Natural killer cell (primary cell): ENCODE results near the gene TSPAN18. TPM values are rescaled to one million over a fixed set of nuclear protein-coding genes. Genes with fewer than 3 reads are reported as not detected.

Experiments used
- ATAC-seq, 3 donors: fragments of 150-1000 bp in 2 of 3; fragments of 200-7000 bp in 1 of 3; cut with Tn5 transposase; 1 replicate in 1 of 3; 2 replicates in 2 of 3; pipeline ENCODE4 v1.10.0; 2021; ENCODE audit warnings: mild to moderate bottlenecking in 2 of 3, moderate library complexity in 2 of 3
- DNase-seq, 2 donors: peaks; one replicate each; pipeline versions ENCODE4 v3.0.0 to v3.0.0-alpha.2; 2013 to 2021; ENCODE audit warnings: mixed read lengths in 1 of 2
- H3K27ac ChIP-seq: one replicate; pipeline ENCODE4 v1.5.1; 2013; ENCODE audit warnings: mild to moderate bottlenecking, low read length
- H3K27me3 ChIP-seq: one replicate; pipeline ENCODE4 v1.6.1; 2013; ENCODE audit warnings: low read length; ENCODE audit not compliant: control insufficient read depth, insufficient read depth
- H3K36me3 ChIP-seq: one replicate; pipeline ENCODE4 v1.6.1; 2013; ENCODE audit warnings: low read length; ENCODE audit not compliant: control insufficient read depth, insufficient read depth
- H3K4me1 ChIP-seq: one replicate; pipeline ENCODE4 v1.6.1; 2013; ENCODE audit warnings: low read length; ENCODE audit not compliant: control insufficient read depth, insufficient read depth
- H3K4me3 ChIP-seq: one replicate; pipeline ENCODE4 v1.5.1; 2013; ENCODE audit warnings: low read length
- H3K9me3 ChIP-seq: one replicate; pipeline ENCODE4 v1.6.1; 2013; ENCODE audit warnings: low read length; ENCODE audit not compliant: control insufficient read depth, insufficient read depth
- H3K27ac Mint-ChIP-seq, 2 donors: one replicate each; pipeline ENCODE4 v1.8.0; 2022; ENCODE audit warnings: mild to moderate bottlenecking in 2 of 2, mixed read lengths in 2 of 2, moderate library complexity in 1 of 2
- H3K27me3 Mint-ChIP-seq, 2 donors: one replicate each; pipeline ENCODE4 v1.8.0; 2022; ENCODE audit warnings: low read depth in 2 of 2, mixed read lengths in 2 of 2
- H3K36me3 Mint-ChIP-seq: one replicate; pipeline ENCODE4 v1.8.0; 2022; ENCODE audit warnings: mixed read lengths
- H3K4me1 Mint-ChIP-seq, 2 donors: one replicate each; pipeline ENCODE4 v1.8.0; 2022; ENCODE audit warnings: mixed read lengths in 2 of 2
- H3K4me3 Mint-ChIP-seq: one replicate; pipeline ENCODE4 v1.8.0; 2022; ENCODE audit warnings: mild to moderate bottlenecking, moderate library complexity, mixed read lengths
- H3K9me3 Mint-ChIP-seq, 2 donors: one replicate each; pipeline ENCODE4 v1.8.0; 2022; ENCODE audit warnings: mixed read lengths in 2 of 2
- WGBS: methylation state at CpG from one replicate; pipeline ENCODE4 v1.1.7; 2013; ENCODE audit warnings: missing lambda C conversion rate; ENCODE audit not compliant: insufficient coverage; 5-methylcytosine and 5-hydroxymethylcytosine counted together
- intact Hi-C: fragments of 100-400 bp; cut with micrococcal nuclease; formaldehyde crosslinking; loops from one replicate; pipeline ENCODE4 v1.14.2; 2022
- total RNA-seq, 4 donors: library from RNA; stranded (reverse); fragments of 120-200 nt in 1 of 4; gene quantifications; one replicate each; pipeline versions ENCODE4 v1.2.3 to v1.2.4, GENCODE V29; 2013 to 2022
- TF ChIP-seq, protein P1 (sequence below): fragments of 200-600 bp; IDR thresholded peaks from one replicate; pipeline ENCODE4 v1.8.0; 2022; ENCODE audit warnings: antibody characterized with exemption

TSPAN18 gene
- total RNA-seq, 3 donors from 2014 or later (not counting 1 experiment from before 2014, with no cell fraction given): 1.9 to 2.4 (median 2.3) TPM

GRCh38 chr11:44967930-44968496, 241.3 kb downstream of the TSPAN18 start:
- H3K36me3 Mint-ChIP-seq: no peaks in the 10 kb centered on the region
- TF ChIP-seq, protein P1, sequence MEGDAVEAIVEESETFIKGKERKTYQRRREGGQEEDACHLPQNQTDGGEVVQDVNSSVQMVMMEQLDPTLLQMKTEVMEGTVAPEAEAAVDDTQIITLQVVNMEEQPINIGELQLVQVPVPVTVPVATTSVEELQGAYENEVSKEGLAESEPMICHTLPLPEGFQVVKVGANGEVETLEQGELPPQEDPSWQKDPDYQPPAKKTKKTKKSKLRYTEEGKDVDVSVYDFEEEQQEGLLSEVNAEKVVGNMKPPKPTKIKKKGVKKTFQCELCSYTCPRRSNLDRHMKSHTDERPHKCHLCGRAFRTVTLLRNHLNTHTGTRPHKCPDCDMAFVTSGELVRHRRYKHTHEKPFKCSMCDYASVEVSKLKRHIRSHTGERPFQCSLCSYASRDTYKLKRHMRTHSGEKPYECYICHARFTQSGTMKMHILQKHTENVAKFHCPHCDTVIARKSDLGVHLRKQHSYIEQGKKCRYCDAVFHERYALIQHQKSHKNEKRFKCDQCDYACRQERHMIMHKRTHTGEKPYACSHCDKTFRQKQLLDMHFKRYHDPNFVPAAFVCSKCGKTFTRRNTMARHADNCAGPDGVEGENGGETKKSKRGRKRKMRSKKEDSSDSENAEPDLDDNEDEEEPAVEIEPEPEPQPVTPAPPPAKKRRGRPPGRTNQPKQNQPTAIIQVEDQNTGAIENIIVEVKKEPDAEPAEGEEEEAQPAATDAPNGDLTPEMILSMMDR: no peak
- peaks cover 0 to under 1% of the 10 kb centered on the region in 2 donors for H3K4me1 Mint-ChIP-seq
- intact Hi-C loops: no loop called here
- no peaks in the 10 kb centered on the region for H3K27me3 ChIP-seq
- H3K27ac ChIP-seq: no peak overlapping the region
- H3K4me1 ChIP-seq: no peaks in the 10 kb centered on the region
- H3K27ac Mint-ChIP-seq: no peak overlapping the region
- no peaks in the 10 kb centered on the region for H3K9me3 ChIP-seq
- no peak for DNase-seq
- no peaks in the 10 kb centered on the region for H3K27me3 Mint-ChIP-seq
- no peak for ATAC-seq
- no peak overlapping the region for H3K4me3 Mint-ChIP-seq
- no peaks in the 10 kb centered on the region for H3K9me3 Mint-ChIP-seq
- H3K4me3 ChIP-seq: no peak overlapping the region
- no peaks in the 10 kb centered on the region for H3K36me3 ChIP-seq
- 73% methylated on average over 3 of the region's 3 CpGs for WGBS

DNA sequence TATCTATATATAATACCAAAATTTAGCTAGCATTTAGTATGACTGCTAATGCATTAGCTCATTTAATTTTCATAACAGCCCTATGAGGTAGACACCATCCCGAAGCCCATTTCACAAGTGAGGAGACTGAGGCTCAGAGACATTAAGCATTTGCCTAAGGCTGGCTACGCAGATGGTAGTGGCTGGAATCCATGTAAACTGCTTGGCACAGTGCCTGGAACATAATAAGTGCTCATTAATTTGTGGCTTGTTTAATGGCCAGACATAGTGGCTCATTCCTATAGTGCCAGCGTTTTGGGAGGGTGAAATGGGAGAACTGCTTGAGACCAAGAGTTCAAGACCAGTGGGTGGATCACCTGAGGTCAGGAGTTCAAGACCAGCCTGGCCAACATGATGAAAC, 241.7 kb downstream of the TSPAN18 start:
- no peaks in the 10 kb centered on the region for H3K27me3 Mint-ChIP-seq
- H3K9me3 Mint-ChIP-seq: no peaks in the 10 kb centered on the region
- intact Hi-C loops: no loop called here
- TF ChIP-seq, protein P1: no peak
- ATAC-seq (no peak), DNase-seq (no peak)
- 93% methylated on average over 3 of the region's 3 CpGs for whole genome bisulfite sequencing
- no peak overlapping the region for H3K27ac Mint-ChIP-seq
- Histone ChIP-seq H3K27ac (no peak overlapping the region), H3K27me3 (no peaks in the 10 kb centered on the region), H3K36me3 (no peaks in the 10 kb centered on the region), H3K4me3 (no peak overlapping the region), H3K4me1 (peaks cover 3% of the 10 kb centered on the region), H3K9me3 (no peaks in the 10 kb centered on the region)
- H3K4me1 Mint-ChIP-seq: peaks cover 1 to 5% of the 10 kb centered on the region in 2 donors
- no peak overlapping the region for H3K4me3 Mint-ChIP-seq
- H3K36me3 Mint-ChIP-seq: no peaks in the 10 kb centered on the region

DNA sequence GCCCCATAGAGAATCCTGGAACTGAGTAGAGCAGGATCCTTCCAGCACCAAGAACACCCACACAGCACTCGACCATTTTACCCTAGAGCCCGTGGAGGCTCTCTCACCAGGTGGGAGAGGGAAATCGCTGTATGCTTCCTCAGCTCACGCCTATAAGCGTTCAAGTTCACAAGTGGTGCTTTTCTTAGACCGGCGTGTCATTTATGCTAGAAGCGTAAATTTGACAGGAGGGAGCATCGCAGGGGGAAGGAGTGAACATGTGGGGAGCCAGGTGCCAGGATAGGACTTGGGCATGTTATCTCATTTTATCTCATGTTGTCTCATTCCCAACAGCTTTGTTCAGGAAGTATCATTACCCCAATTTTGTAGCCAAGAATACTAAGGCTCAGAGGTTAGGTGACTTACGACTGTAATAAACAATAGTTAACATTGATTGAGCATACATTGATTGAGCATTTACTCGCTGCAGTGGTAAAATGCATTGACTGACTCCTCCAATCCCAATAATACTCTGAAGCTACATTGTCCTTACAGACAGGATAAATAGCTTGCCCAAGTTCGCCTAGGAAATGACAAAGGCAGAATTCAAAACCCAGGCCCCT, 243.0 kb downstream of the TSPAN18 start:
- TF ChIP-seq, protein P1: no peak
- DNase-seq (no peak), ATAC-seq (no peak)
- Histone ChIP-seq H3K27ac (no peak overlapping the region), H3K27me3 (no peaks in the 10 kb centered on the region), H3K9me3 (no peaks in the 10 kb centered on the region), H3K4me3 (no peak overlapping the region), H3K36me3 (no peaks in the 10 kb centered on the region), H3K4me1 (peaks cover 15% of the 10 kb centered on the region)
- Mint-ChIP-seq H3K27me3 (no peaks in the 10 kb centered on the region), H3K36me3 (no peaks in the 10 kb centered on the region), H3K9me3 (no peaks in the 10 kb centered on the region), H3K27ac (no peak overlapping the region), H3K4me3 (no peak overlapping the region), H3K4me1 (peaks cover 14 to 15% of the 10 kb centered on the region in 2 donors)
- intact Hi-C loops: no loop called here
- 85% methylated on average over 12 of the region's 12 CpGs for WGBS

DNA sequence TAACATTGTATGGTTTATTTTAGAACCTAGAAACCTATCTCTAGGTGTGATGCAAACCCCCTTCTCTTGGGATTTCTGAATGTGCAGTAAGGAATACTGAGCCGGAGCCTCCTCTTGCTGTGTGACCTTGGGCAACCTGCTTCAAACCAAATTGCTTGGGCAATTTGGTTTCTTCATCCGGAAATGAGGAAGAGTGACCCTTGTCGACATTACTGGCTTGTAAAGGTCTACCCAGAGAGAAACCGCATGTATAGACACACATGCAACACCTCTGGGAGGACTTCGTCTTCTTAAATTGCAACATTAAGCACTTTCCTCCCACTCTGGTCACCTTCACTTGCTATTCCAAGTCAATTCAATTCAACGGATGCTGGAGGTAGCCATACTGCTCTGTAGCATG, 243.5 kb downstream of the TSPAN18 start:
- no peak overlapping the region for H3K4me3 Mint-ChIP-seq
- intact Hi-C loops: no loop called here
- TF ChIP-seq, protein P1: no peak
- WGBS: 88% methylated on average over 6 of the region's 6 CpGs
- Histone ChIP-seq H3K27me3 (no peaks in the 10 kb centered on the region), H3K36me3 (no peaks in the 10 kb centered on the region), H3K4me3 (no peak overlapping the region), H3K9me3 (no peaks in the 10 kb centered on the region), H3K4me1 (peaks cover 21% of the 10 kb centered on the region), H3K27ac (no peak overlapping the region)
- no peaks in the 10 kb centered on the region for H3K9me3 Mint-ChIP-seq
- no peak for ATAC-seq
- DNase-seq: no peak
- H3K27ac Mint-ChIP-seq: no peak overlapping the region
- H3K27me3 Mint-ChIP-seq: no peaks in the 10 kb centered on the region
- no peaks in the 10 kb centered on the region for H3K36me3 Mint-ChIP-seq
- H3K4me1 Mint-ChIP-seq: peaks cover 16 to 19% of the 10 kb centered on the region in 2 donors
